Gastroesophageal sphincter (tissue), 4 donors: ENCODE data around the gene ITPK1. TPM values are rescaled to one million over a fixed set of nuclear protein-coding genes. Genes with fewer than 3 reads are reported as not detected.

Experiments
- ATAC-seq: fragments of 150-250 bp; one replicate; pipeline ENCODE4 v1.9.1; 2016; ENCODE audit warnings: mild to moderate bottlenecking, moderate library complexity
- H3K27ac ChIP-seq, 4 donors: fragments of 200-600 bp; sonication (generic) in 3 of 4; 1 replicate in 3 of 4; 2 replicates in 1 of 4; pipeline ENCODE4 v1.5.1; 2016 to 2019
- H3K27me3 ChIP-seq: fragments of 200-600 bp; sonication (generic); one replicate; pipeline ENCODE4 v1.5.1; 2019
- H3K36me3 ChIP-seq, 2 donors: fragments of 200-600 bp; sonication (generic); one replicate each; pipeline ENCODE4 v1.5.1; 2019; ENCODE audit warnings: control low read depth in 1 of 2
- H3K4me1 ChIP-seq, 3 donors: fragments of 200-600 bp; sonication (generic); 1 replicate in 2 of 3; 2 replicates in 1 of 3; pipeline ENCODE4 v1.5.1; 2016 to 2019; ENCODE audit warnings: control low read depth in 2 of 3
- H3K4me3 ChIP-seq, 2 donors: fragments of 200-600 bp; sonication (generic); one replicate each; pipeline ENCODE4 v1.5.1; 2019; ENCODE audit warnings: mild to moderate bottlenecking in 1 of 2, moderate library complexity in 1 of 2
- H3K9me3 ChIP-seq, 3 donors: fragments of 200-600 bp; sonication (generic); one replicate each; pipeline ENCODE4 v1.5.1; 2017 to 2019; ENCODE audit warnings: control low read depth in 2 of 3
- CTCF ChIP-seq, 4 experiments: fragments of 200-600 bp in 2 of 4; fragments of 450-650 bp in 2 of 4; sonication (generic) in 1 of 4; IDR thresholded peaks; one replicate each; pipeline ENCODE4 v1.5.1; 2017 to 2019; ENCODE audit warnings: antibody characterized with exemption in 4 of 4, mild to moderate bottlenecking in 2 of 4, moderate library complexity in 2 of 4
- EP300 ChIP-seq: sonication (generic); formaldehyde crosslinking; IDR thresholded peaks from one replicate; pipeline ENCODE4 v1.6.1; 2017; ENCODE audit warnings: antibody characterized with exemption, mild to moderate bottlenecking
- POLR2A ChIP-seq, 2 donors: fragments of 450-650 bp; IDR thresholded peaks; one replicate each; pipeline ENCODE4 v1.6.1; 2017; ENCODE audit warnings: antibody characterized with exemption in 2 of 2, mild to moderate bottlenecking in 2 of 2, moderate library complexity in 1 of 2
- POLR2AphosphoS5 ChIP-seq: sonication (generic); formaldehyde crosslinking; IDR thresholded peaks from one replicate; pipeline ENCODE4 v1.6.1; 2017; ENCODE audit warnings: antibody characterized with exemption
- WGBS, 2 donors: methylation state at CpG; one replicate each; pipeline ENCODE4 v1.1.5; 2018; ENCODE audit warnings: low coverage in 1 of 2; 5-methylcytosine and 5-hydroxymethylcytosine counted together
- total RNA-seq, 4 donors: library from RNA; depleted of rRNA; stranded (reverse); fragments of >200 nt; gene quantifications; one replicate each; pipeline ENCODE4 v1.1.0, GENCODE V29; 2016

ITPK1 gene
- total RNA-seq, 4 donors from 2014 or later: 68.8 to 201 (median 134) TPM

GRCh38 chr14:92917041-92917940, 198.4 kb downstream of the ITPK1 start:
- TF ChIP-seq CTCF (IDR thresholded peaks at IDR 0.05) (no peak), POLR2A (IDR thresholded peaks at IDR 0.05) (no peak), EP300 (no peak), POLR2AphosphoS5 (no peak)
- Histone ChIP-seq H3K4me3 (no peak overlapping the region), H3K36me3 (no peaks in the 10 kb centered on the region), H3K4me1 (no peaks in the 10 kb centered on the region), H3K9me3 (no peaks in the 10 kb centered on the region), H3K27me3 (peaks cover 31% of the 10 kb centered on the region), H3K27ac (no peak overlapping the region)
- ATAC-seq: no peak
- WGBS, 2 donors: 46 to 86% methylated on average over 1 to 2 of the region's 14 CpGs

GRCh38 chr14:92916201-92916600, 199.5 kb downstream of the ITPK1 start:
- no peaks in the 10 kb centered on the region for H3K9me3 ChIP-seq
- H3K4me1 ChIP-seq: no peaks in the 10 kb centered on the region
- peaks cover 21% of the 10 kb centered on the region for H3K27me3 ChIP-seq
- WGBS, 2 donors: 36 to 80% methylated on average over 1 to 4 of the region's 4 CpGs
- no peak overlapping the region for H3K27ac ChIP-seq
- no peak overlapping the region for H3K4me3 ChIP-seq
- TF ChIP-seq POLR2AphosphoS5 (no peak), CTCF (IDR thresholded peaks at IDR 0.05) (no peak), POLR2A (IDR thresholded peaks at IDR 0.05) (no peak), EP300 (no peak)
- H3K36me3 ChIP-seq: no peaks in the 10 kb centered on the region
- ATAC-seq: no peak

GRCh38 chr14:92914087-92914656, 201.6 kb downstream of the ITPK1 start:
- Histone ChIP-seq H3K9me3 (no peaks in the 10 kb centered on the region), H3K36me3 (no peaks in the 10 kb centered on the region), H3K27ac (no peak overlapping the region), H3K27me3 (peaks cover 16% of the 10 kb centered on the region), H3K4me1 (no peaks in the 10 kb centered on the region), H3K4me3 (no peak overlapping the region)
- ATAC-seq: no peak
- TF ChIP-seq EP300 (no peak), POLR2A (IDR thresholded peaks at IDR 0.05) (no peak), CTCF (IDR thresholded peaks at IDR 0.05) (no peak), POLR2AphosphoS5 (no peak)
- WGBS, 2 donors: 0 to 6% methylated on average over 6 of the region's 7 CpGs

GRCh38 chr14:92907316-92907911, 208.3 kb downstream of the ITPK1 start:
- ATAC-seq: no peak
- TF ChIP-seq CTCF (IDR thresholded peaks at IDR 0.05): no peak
- no peak for TF ChIP-seq EP300
- no peak for TF ChIP-seq POLR2AphosphoS5
- no peak for TF ChIP-seq POLR2A (IDR thresholded peaks at IDR 0.05)
- no peaks in the 10 kb centered on the region for H3K4me1 ChIP-seq
- H3K27ac ChIP-seq: no peak overlapping the region
- no peaks in the 10 kb centered on the region for H3K36me3 ChIP-seq
- no peak overlapping the region for H3K4me3 ChIP-seq
- WGBS, 2 donors: 74 to 86% methylated on average over 5 to 6 of the region's 6 CpGs
- H3K27me3 ChIP-seq: peaks cover 18% of the 10 kb centered on the region
- H3K9me3 ChIP-seq: no peaks in the 10 kb centered on the region
